Measurements from ENCODE around the gene ACSF3. TPM values are rescaled to one million over a fixed set of nuclear protein-coding genes. Genes with fewer than 3 reads are reported as not detected.

Gene ACSF3
- total RNA-seq, 1 experiment from 2014 or later, result 54.9 TPM

DNA sequence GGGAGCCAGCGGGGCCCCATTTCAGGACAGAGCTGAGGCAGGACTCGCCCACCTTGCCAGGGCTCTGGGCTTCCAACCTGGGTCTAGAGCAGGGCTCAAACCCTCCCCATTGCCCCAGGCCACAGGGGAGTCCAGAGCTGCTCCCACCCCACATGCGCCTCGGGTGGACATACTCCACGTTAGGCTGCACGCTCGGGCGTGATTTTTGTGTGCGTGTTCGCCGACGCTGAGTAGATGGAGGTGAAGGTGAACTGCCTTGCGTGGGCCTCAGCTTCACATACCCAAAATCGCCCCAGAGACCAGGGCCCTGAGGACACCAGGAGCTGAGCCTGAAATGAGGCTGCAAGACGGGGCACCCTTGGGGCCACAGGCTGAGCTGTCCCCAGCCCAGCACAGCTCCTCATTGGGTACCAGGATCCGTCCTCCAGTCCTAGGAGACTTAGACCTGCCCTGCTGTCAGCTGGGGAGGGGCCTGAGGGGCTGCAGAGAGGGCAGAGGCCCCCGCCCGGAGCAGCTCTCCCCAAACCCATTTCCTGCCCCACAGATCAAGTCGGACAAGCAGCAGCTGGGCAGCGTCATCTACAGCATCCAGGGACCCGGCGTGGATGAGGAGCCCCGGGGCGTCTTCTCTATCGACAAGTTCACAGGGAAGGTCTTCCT lies 86.1 kb downstream of the ACSF3 start:
- H3K27me3 Mint-ChIP-seq (ENCODE audit: unreplicated experiment), result peaks cover 58% of the 10 kb centered on the region
- CTCF ChIA-PET, result interaction anchor here (0.6 kb wide), 1 partner anchor 8 kb away, joined by 3 read pairs; no protein-coding TSS in a partner anchor
- no peak for DNase-seq

DNA sequence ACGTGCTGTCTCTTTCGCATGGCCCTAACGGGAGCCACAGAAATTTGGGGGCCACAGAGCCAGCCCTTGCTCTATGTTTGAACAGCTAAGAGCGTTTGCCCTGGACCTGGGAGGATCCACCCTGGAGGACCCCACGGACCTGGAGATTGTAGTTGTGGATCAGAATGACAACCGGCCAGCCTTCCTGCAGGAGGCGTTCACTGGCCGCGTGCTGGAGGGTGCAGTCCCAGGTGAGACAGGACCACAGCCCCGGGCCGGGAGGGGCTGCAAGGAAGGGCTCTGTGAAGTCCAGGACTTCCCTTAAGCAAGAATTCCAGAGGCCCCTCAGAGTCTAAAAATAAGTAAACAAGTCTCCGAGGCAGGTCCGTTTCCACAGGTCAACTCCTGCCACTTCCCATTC lies 89.8 kb downstream of the ACSF3 start:
- peaks cover 63% of the 10 kb centered on the region for H3K27me3 Mint-ChIP-seq (ENCODE audit: unreplicated experiment)
- TF ChIP-seq, protein P1, sequence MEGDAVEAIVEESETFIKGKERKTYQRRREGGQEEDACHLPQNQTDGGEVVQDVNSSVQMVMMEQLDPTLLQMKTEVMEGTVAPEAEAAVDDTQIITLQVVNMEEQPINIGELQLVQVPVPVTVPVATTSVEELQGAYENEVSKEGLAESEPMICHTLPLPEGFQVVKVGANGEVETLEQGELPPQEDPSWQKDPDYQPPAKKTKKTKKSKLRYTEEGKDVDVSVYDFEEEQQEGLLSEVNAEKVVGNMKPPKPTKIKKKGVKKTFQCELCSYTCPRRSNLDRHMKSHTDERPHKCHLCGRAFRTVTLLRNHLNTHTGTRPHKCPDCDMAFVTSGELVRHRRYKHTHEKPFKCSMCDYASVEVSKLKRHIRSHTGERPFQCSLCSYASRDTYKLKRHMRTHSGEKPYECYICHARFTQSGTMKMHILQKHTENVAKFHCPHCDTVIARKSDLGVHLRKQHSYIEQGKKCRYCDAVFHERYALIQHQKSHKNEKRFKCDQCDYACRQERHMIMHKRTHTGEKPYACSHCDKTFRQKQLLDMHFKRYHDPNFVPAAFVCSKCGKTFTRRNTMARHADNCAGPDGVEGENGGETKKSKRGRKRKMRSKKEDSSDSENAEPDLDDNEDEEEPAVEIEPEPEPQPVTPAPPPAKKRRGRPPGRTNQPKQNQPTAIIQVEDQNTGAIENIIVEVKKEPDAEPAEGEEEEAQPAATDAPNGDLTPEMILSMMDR (IDR thresholded peaks at IDR 0.05; ENCODE audit: unreplicated experiment), result no peak
- no peaks in the 10 kb centered on the region for H3K9me3 Mint-ChIP-seq (ENCODE audit: low read depth, unreplicated experiment)
- intact Hi-C loops (cut with micrococcal nuclease; ENCODE audit: unreplicated experiment), result no loop called here
- no peak overlapping the region for H3K27ac Mint-ChIP-seq (ENCODE audit: unreplicated experiment)
- DNase-seq, result peak; percentile 31
- peaks cover 11% of the 10 kb centered on the region for H3K36me3 Mint-ChIP-seq (ENCODE audit: insufficient read depth, unreplicated experiment)
- no peaks in the 10 kb centered on the region for H3K4me1 Mint-ChIP-seq (ENCODE audit: low read depth, unreplicated experiment)
- no peak overlapping the region for H3K4me3 Mint-ChIP-seq (ENCODE audit: low read depth, unreplicated experiment)
- CTCF ChIA-PET, result interaction anchor here (1.0 kb wide), 2 partner anchors 9 kb away, joined by 4 to 11 read pairs; no protein-coding TSS in a partner anchor
- no TSS peak for BruUV-seq (replicated peaks)

More for the DNA sequence above, 86.1 kb downstream of the ACSF3 start:
- Mint-ChIP-seq H3K4me3 (ENCODE audit: low read depth, unreplicated experiment) (no peak overlapping the region), H3K27ac (ENCODE audit: unreplicated experiment) (no peak overlapping the region), H3K4me1 (ENCODE audit: low read depth, unreplicated experiment) (no peaks in the 10 kb centered on the region), H3K36me3 (ENCODE audit: insufficient read depth, unreplicated experiment) (peaks cover 4% of the 10 kb centered on the region), H3K9me3 (ENCODE audit: low read depth, unreplicated experiment) (no peaks in the 10 kb centered on the region)
- TF ChIP-seq, protein P1 (IDR thresholded peaks at IDR 0.05; ENCODE audit: unreplicated experiment), result no peak
- intact Hi-C loops (cut with micrococcal nuclease; ENCODE audit: unreplicated experiment), result no loop called here
- BruUV-seq (replicated peaks), result no TSS peak

GRCh38 chr16:89183975-89184676 lies 90.5 kb downstream of the ACSF3 start:
- H3K27ac Mint-ChIP-seq (ENCODE audit: unreplicated experiment), result no peak overlapping the region
- no peaks in the 10 kb centered on the region for H3K4me1 Mint-ChIP-seq (ENCODE audit: low read depth, unreplicated experiment)
- H3K36me3 Mint-ChIP-seq (ENCODE audit: insufficient read depth, unreplicated experiment), result peaks cover 12% of the 10 kb centered on the region
- DNase-seq, result no peak
- no TSS peak for BruUV-seq (replicated peaks)
- peaks cover 69% of the 10 kb centered on the region for H3K27me3 Mint-ChIP-seq (ENCODE audit: unreplicated experiment)
- intact Hi-C loops (cut with micrococcal nuclease; ENCODE audit: unreplicated experiment), result no loop called here
- no peak overlapping the region for H3K4me3 Mint-ChIP-seq (ENCODE audit: low read depth, unreplicated experiment)
- no peaks in the 10 kb centered on the region for H3K9me3 Mint-ChIP-seq (ENCODE audit: low read depth, unreplicated experiment)
- TF ChIP-seq, protein P1 (IDR thresholded peaks at IDR 0.05; ENCODE audit: unreplicated experiment), result no peak
- CTCF ChIA-PET, result interaction anchor here (0.6 kb wide), 1 partner anchor 543 kb away, joined by 3 read pairs; no protein-coding TSS in a partner anchor

- Mint-ChIP-seq H3K4me1 (ENCODE audit: low read depth, unreplicated experiment) (no peaks in the 10 kb centered on the region), H3K36me3 (ENCODE audit: insufficient read depth, unreplicated experiment) (peaks cover 15% of the 10 kb centered on the region), H3K27ac (ENCODE audit: unreplicated experiment) (no peak overlapping the region), H3K9me3 (ENCODE audit: low read depth, unreplicated experiment) (no peaks in the 10 kb centered on the region), H3K4me3 (ENCODE audit: low read depth, unreplicated experiment) (no peak overlapping the region), H3K27me3 (ENCODE audit: unreplicated experiment) (peaks cover 74% of the 10 kb centered on the region)
- TF ChIP-seq, protein P1 (IDR thresholded peaks at IDR 0.05; ENCODE audit: unreplicated experiment), result no peak
- CTCF ChIA-PET, result interaction anchor here (0.6 kb wide), 1 partner anchor 543 kb away, joined by 3 read pairs; no protein-coding TSS in a partner anchor
- no TSS peak for BruUV-seq (replicated peaks)
- intact Hi-C loops (cut with micrococcal nuclease; ENCODE audit: unreplicated experiment), result no loop called here
- DNase-seq, result no peak
Measured at GRCh38 chr16:89184677-89184932, 91.0 kb downstream of the ACSF3 start.

Measured in Calu3 (cell line).